ENCODE results near the gene FGD5.

Gene FGD5

DNA sequence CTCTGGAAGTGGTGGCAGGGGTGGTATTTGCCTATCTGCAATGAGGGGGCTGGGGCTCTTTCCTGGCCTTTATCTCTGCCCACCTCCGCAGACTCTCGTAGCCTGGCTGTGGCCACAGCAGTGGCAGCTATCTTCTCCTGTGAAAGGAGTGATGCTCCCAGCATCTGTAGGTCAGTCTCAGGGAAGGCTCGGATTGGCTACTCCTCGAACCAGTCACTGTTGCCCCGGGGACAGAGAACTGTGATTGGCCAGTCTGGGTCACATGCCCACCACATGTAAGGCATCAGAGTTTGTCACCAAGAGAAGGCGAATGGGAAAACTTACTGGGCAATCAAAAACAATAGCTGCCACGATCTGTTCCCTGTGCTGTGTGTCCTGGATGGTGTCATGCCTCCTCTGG lies 30.1 kb upstream of the FGD5 start:
- no peak for FAIRE-seq

DNA sequence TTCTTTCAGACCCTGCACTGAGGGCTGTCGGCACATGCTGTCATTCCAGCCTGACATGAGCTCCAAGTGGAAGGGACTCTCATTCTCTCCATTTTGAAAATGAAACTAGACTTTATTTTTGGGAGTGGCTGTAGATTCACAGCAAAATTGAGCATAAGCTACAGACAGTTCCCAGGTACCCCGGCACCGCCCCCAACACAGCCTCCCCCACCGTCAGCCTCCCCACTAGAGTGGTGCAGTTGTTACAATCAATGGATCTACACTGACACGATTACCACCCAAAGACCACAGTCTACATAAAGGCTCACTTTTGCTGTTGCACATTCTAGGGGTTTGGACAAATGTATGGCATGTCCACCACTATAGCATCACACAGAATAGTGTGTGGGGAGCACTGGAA lies 29.5 kb upstream of the FGD5 start:
- FAIRE-seq: no peak

DNA sequence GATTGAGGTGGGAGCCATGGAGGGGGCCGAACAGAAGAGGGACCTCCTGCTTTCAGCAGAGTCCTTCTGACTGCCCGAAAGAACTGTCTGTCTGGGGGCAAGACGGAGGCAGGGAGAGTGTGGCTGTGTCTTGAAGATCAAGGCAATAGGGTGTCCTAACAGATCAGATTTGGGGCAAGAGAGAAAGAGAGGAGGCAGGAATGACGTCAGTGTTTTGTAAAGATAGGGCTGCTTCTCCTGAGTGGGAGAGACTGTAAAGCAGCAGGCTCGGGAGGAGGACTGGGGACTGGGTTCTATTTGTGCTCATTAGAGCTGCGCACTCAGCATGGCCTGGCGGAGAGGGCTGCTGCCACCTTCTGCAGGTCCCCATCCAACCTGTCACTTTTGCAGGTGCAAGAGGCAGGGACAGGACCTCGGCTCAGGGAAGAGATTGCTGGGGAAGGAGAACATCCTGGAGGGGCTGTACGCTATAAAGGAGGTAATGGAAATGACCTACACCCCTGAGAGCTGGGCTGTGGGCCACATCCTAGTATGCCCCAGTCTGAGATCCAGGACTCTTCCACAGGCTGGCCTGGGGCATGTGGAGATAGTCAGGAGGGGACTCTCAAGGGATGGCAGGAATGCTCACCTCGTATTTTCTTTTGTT lies 29.0 kb upstream of the FGD5 start:
- FAIRE-seq: no peak

DNA sequence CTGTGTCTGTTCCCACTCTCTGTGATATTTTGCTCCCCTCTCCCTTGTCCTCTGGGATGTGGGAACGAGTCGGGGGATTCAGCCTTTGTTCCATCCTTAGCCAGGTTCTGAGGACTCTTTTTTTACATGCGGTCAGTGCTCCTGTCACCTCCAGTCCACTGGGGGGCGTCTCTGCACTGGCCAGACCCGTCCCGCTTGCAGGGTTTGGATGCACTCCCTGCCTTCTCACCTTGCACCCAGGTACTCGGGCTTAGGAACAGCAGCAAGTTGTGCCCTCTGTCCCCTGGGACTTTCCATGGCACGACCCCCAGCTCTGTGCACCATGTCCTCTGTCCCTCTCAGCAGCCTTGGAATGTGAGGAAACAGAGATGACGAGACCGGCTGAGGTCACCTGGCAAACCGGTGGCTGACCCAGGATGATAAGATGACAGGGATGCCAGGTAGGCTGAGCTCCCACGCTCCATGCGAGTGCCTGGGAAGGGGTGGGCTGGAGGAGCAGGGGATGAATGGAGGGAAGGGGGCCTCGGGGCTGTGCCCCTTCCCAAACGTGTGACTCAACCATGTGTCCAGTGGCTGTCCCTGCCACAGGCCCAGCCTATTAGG lies 27.3 kb upstream of the FGD5 start:
- FAIRE-seq: no peak

DNA sequence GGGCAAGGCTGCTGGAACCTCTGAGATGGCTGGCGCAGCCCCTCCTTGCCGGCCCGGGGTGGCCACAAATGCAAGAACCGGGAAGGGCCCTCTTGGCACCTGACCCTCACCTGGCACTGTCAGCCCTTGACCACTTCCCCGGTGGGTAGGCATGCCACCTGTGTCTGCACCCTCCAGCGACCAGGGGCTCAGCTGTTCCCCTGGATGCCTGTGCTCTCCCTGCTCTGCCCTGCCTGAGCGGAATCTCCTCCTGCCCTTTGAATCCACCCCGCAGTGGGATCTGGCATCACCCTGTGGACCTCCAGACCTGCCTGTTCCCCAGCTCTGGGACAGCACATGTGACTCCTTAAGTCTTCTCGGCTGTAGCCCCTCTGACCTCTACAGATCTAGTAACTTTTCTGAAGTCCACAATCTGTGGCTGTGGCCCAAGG lies 26.1 kb upstream of the FGD5 start:
- no peak for FAIRE-seq

DNA sequence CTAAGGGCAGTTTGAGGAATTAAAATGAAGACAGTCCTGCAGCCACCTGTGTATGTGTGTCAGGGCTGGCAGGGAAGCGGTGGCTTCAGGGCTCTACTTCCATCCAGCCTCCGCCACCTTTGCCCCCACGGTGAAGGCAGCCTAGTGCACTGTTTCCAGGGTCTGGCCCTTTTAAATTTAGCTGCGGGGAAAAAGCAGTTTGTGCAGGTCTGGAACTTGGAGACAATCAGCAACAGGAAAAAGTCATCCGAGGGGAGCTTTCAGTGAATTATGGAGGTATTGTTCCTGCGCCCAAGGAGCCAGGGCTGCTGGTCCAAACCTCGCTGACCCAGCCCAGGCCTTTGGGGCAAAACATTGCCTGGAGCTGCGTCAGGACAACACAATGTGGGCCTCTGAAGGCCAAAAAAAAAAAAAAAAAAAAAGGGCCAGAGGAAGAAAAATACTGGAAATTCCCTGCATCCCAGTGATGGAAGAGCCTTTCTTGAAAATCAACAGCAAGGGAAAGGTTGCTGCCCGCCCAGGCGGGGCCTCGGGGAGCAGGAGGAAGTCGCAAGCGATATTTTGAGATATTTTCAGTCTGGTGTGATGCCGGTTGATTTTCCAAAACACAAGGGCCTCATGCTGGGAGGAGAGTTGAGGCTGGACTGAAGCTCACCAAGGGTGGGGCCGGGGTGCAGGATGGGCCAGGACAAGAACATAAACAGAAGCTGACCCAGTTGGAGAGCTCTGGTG lies 25.5 kb upstream of the FGD5 start:
- FAIRE-seq: no peak

DNA sequence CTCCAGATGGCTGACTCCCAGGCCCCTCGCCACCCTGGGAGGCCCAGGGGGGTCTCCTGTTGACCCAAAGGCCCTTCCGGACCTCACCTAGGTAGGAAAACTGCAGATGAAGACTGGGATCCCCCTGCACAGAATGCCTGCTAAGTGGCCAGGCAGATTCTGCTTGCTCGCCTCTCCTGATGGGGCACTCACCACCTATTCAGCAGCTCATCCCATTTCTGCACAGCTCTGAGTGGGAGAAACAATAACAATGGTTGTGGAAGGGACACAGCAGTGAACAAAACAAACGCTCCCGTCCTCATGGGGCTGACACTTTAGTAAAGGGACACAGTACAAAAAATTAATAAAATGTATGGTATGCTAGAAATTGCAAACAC lies 24.9 kb upstream of the FGD5 start:
- no peak for FAIRE-seq

DNA sequence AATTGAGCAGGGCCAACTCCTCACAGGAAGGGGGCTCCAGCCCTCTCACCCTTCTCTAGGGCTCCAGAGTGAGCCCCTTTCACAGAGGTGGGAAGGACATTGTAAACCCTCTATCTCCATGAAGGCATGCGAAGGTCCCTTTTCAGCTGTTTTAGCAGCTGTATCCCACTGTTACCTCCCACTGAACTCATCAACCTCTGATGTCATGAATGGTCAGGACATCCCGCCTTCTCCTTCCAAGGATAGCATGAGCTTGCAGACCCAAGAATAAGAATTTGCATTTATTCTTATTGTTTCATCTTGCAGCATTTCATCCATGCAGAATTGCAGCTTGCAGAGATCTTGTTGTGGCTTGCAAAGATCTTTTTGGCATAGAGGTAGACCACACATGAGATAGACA lies 24.3 kb upstream of the FGD5 start:
- FAIRE-seq: no peak

DNA sequence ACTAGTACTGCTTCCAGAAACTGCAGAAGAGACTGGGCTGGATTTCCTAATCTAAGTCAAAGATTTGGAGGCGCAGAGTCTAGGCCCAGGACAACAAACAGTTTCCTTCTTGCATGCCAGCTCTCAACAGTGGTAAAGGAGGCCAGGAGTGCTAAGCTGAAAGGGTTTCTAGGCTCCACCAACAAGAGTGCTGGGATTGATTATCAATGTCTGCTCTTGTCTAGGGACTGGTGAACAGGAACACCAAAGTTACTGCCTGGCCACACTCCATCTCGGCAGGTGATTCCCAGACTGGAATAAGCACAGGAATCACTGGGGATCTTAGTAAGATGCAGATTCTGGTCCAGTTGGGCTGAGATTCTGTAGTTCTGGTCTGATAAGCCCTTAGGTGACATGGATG lies 22.8 kb upstream of the FGD5 start:
- no peak for FAIRE-seq

DNA sequence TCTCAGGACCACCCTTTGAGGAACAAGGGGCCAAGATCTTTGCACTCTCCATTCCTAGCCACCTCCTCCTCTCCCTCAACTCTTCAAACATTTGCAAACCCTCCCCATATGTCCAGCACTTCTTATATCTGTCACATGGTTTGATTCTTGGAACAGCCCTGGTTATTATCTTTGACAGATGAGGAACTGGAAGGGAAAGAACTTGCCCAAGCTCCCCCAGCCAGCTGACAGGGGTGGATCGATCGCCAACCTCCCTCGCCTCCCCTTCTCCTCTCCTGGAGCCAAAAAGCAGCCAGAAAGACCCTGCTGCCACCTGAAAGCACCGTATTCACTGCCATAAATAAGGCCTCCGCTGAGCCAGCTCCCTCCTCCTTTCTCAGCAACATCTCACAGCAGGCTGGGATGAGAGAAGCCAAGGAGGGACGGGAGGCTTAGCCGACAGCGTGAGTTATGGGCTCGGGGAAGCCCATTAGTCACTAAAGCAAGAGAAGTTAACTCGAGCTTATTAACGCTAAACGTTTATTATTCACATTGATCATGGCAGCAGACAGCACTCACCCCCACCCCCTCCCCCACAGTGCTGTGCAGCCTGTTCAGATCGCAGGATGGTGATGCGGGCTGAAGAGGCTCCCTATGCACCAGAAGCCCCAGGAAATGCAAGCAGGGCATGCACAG lies 22.2 kb upstream of the FGD5 start:
- no peak for FAIRE-seq

DNA sequence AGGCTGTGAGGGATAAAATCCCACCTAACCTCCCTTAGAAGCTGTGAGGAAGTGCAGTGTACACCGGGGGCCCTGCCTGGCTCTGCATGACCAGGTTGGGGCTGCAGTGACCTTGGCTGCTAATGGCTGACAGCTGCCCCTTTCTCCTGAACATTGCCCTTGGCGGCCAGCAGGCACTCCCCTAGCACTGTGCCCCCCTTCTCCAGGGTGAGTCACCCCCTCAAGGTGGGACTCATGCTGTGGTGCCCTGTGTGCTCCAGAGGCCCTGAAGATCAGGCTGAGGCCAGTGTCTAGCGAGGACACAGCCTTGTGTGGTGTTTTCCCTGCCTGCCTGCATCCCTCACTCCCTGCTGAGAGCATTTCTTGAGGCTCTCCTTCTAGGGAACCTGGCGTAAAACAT lies 21.0 kb upstream of the FGD5 start:
- FAIRE-seq: no peak

DNA sequence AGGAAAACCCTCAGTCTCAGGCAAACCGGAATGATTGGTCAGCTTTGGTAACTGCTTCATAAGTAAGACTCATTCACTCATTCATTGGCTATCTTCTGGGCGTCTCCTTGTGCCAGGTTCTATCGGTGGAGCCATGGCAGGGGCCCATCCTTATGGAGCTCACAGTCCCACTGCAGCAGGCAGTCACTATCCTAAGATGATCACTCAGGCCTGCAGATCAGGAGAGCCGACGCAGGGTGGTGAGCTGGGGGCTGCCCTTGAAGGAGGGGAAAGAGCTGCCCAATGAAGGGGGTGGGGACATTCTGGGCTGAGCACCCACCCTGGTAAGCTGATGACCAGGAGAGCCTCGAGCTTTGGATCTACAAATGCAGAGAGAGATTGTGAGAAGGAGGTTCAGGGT lies 20.5 kb upstream of the FGD5 start:
- no peak for FAIRE-seq

DNA sequence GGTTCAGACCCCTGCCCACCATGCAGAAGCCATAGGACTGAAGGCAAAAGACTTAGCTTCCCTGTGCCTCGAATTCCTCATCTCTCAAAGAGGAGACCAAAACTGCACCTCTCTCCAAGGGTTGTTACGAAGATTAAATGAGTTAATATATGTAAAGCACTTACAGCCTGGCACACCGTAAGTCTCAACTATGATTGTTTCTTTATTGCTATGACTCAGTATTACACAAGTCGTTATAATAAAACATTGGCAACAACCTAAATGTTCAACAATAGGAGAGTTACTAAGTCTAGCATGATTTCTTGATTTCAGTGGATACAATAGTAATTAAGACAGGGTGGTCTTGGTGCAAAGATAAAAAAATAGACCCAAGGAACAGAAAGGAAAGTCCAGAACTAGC lies 19.6 kb upstream of the FGD5 start:
- FAIRE-seq: no peak

DNA sequence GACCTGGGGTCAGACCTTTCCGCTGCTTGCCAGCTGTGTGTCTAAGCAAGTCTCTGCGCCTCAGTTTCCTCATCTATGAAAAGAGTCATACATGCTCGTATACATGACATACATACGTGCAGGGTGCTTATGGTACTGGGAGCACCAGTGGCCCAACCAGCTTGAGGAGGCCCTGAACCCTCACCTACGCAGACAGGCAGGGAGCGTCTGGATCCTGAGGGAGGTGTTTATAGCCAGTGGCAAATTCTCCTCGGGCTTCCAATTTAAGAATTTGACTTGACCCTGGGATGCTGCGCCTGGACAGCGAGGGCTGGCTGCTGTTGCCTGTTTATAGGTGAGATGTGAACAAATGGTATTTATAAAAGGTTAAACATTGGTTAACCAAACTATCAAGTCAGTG lies 17.7 kb upstream of the FGD5 start:
- FAIRE-seq: no peak

DNA sequence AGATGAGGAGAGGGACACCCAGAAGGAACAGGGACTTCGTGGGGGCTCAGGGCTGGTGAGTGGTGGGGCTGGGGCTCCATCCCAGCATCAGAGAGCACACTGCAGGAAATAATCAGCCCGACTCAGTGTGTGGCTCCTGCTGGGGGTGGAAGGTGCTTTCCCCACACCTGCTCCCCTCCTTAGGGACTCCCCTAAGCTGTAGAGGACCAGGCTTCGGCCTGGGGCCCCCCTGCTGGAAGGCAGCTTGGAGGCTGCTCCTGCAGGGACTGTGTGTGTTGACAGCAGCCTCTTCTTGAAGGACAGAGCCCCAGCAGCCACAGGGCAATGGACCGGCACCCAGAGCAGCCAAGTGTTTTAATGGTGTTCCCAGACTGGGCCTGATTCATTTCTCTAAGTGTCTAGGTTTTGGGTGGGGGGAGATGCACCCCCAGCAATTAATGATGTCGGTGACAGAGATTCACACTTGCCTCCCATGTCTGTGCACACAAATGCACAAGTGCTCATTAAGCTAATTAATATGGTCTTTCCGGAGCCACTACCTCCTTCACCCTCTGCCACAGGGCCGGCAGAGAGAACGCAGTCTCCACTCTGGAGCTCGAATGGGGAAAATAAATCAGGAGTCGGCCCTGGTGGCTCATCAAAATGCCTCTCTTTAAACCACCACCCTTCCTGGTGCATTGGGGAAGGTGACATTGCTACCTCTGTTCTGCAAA lies 16.9 kb upstream of the FGD5 start:
- no peak for FAIRE-seq

DNA sequence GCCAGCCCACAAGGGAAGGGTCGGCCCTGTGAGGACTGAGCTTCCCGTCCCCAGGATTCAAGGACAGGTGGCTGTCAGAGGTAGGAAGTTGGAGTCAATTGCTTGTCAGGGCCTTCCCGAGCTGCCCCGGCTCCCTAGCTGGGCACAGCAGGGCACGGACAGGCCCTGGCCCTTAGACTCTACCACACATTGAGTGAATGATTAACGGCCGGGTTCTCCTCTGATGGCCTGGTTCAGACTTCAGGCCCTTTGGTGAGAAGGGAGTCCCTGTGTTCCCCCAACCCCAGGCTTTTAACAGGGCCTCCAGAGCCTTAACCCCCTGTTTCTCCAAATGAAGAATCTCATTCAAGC lies 16.4 kb upstream of the FGD5 start:
- FAIRE-seq: no peak

DNA sequence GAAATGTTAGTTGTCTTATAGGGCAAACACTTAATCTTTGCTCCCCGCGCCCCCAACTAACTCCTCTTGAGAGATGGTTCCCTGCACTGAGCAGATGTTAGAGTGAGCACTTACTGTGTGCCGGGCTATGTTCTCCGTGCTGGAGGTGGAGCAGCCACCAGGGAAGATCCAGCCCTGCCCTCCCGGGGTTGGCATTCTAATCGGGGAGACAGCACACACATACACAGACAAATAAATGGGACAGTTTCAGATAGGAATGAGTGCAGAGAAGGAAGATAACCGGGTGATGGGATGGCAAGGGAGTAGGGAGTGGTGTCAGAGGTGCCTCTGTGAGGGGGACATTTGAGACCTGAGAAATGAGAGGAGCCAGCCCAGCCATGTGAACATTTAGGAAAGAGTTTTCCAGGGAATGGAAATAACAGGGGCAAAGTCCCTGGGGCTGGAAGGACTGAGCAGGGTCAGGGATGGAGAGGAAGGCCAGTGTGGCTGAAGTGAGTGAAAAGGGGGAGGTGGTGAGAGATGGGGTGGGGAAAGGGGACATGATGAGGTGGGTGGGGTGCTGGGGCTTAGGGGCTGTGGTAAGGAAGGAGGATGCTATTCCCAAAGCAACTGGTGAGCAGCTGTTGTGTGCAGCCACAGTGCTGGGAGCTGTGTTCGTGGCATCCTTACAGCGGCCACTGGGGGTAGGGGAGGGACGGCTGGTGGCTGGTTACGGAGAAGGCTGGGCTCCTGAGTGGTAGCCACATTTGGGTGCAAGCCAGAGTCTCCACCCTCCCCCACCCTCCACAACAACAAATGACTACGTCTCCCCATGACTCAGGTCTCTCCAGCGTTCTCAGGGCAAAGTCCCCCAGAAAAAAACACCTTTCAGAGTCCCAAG lies 15.4 kb upstream of the FGD5 start:
- no peak for FAIRE-seq

DNA sequence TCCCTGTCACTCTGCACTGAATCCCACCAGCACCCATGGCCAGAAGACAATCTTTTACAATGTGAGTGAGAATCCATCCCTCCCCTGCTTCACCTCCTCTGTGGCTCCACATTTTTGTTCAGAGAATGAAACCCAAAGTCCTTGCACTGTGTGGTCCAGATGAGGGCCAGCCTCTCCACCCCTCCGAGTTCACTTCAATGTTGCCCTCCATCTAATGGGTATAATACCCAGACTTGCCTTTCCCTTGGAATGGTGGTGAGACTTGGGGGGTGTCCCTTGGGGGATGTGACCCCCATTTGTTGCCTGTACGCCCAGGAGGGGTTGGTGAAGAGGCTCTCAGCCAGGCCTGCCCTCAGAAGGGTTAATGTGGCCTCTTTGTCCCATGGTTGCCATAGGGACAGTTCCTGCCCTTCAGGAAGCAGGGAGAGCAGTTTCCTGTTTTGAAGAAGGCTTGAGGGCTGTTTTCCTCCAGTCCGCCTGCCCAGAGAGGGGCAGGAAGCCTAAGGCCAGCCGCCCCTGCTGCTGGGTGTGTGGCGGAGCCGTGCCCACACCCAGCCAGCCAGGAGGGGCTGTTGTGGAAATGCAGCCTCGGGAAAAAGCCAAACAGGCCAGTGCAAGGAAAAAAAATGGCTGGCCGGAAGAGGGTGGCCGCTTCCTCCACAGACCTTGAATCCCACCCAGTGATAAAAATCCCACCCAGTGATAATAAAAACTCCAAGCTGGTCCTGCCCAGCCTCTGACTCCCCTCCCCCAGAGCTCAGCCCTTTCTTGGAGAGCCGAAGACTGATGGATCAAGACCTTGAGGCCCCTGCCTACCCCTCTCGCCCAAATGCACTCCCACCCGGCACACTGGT lies 14.6 kb upstream of the FGD5 start:
- FAIRE-seq: no peak

DNA sequence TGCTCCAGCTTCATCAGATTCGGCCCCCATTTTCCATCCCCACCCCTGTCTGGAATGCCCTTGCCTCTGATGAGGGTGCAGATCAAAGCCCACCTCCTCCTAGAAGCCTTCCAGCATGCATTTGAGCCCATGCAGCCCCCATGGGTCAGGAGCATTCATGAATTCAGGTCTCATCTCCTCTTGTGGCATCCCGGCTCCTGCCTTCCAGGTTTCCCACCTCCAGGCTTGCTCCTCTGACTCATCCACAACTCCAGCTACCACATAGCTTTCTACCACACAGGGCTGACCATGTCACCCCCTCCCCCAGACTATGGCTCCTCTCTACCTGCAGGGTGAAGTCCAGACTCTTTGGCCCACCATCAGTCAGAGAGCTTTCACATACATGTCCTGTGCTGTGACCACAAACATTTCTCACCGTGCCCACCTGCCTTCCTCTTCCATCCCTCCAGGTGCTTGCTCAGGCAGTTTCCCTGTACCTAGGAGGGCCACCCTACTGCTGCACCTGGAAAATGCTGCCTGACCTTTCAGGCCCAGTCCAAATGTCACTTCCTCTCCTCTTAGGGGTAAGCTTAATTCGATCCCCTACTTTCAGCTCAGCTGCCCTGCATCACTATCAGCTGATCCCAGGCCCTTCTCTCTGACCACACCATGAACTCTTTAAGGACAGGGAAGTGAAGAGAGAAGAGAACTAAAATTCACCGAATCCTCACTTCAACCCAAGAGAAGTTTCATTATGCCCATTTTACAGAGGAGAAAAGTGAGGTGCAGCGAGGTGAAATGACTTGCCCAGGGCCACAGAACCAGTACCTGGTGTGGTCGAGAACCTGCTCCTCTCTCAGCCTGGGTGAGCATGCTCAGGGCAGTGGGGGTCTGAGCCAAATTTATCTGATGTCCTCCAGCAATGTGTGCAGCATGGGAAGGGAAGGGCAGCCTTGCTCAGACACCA lies 13.7 kb upstream of the FGD5 start:
- no peak for FAIRE-seq

DNA sequence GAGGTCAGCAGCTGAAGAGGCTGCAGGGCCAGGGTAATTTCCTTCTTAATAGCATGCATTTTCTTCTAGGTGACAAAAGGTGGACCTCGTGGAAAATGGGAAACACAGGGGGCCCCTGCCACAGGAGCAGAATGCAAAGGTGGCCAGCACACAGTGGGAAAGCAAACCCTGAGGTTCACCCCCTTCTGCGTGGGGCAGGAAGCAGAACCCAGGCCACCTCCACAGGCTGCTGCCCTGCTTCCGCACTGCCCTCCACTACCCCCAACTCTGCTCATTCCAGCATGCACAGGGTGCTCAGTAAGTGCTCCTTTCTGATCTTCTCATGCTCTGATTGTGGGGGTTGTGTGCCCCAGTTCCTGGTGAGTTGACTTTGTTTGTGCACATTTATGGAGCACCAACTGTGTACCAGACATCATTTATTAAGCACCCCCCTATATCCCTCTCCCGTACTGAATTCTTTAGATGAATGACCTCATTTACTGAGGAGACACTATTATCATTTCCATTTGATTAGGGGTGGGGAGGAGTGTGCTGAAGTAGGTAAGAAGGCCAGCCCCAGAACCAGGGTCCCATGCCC lies 12.7 kb upstream of the FGD5 start:
- no peak for FAIRE-seq
